Trophoblast cell (in vitro differentiated cells and primary cell): ENCODE data around the gene PLS1.

Experiments used
- DNase-seq, 2 donors: peaks; one replicate each; pipeline ENCODE4 v3.0.0-alpha.2; 2016
- H2AFZ ChIP-seq: 2 replicates; pipeline ENCODE4 v1.6.1; 2013; ENCODE audit warnings: low read length, moderate library complexity, mild to moderate bottlenecking; ENCODE audit not compliant: insufficient read depth, poor library complexity
- H2AK5ac ChIP-seq: 2 replicates; pipeline ENCODE4 v1.6.1; 2013; ENCODE audit warnings: mild to moderate bottlenecking, low read length
- H2BK120ac ChIP-seq: 2 replicates; pipeline ENCODE4 v1.6.1; 2013; ENCODE audit warnings: low read length, mild to moderate bottlenecking, moderate library complexity; ENCODE audit not compliant: insufficient read depth, poor library complexity
- H2BK12ac ChIP-seq: 2 replicates; pipeline ENCODE4 v1.6.1; 2013; ENCODE audit warnings: mild to moderate bottlenecking, low read length, moderate library complexity
- H2BK5ac ChIP-seq: 2 replicates; pipeline ENCODE4 v1.6.1; 2013; ENCODE audit warnings: low read length, low read depth, moderate library complexity, mild to moderate bottlenecking; ENCODE audit not compliant: poor library complexity
- H3K14ac ChIP-seq: 2 replicates; pipeline ENCODE4 v1.6.1; 2013; ENCODE audit warnings: mild to moderate bottlenecking, low read length
- H3K18ac ChIP-seq: 2 replicates; pipeline ENCODE4 v1.6.1; 2013; ENCODE audit warnings: mild to moderate bottlenecking, low read length
- H3K23ac ChIP-seq: 2 replicates; pipeline ENCODE4 v1.6.1; 2013; ENCODE audit warnings: low read length
- H3K27ac ChIP-seq: 2 replicates; pipeline ENCODE4 v1.5.1; 2013; ENCODE audit warnings: low read depth, mild to moderate bottlenecking, inconsistent platforms, low read length, moderate library complexity
- H3K27me3 ChIP-seq: 2 replicates; pipeline ENCODE4 v1.6.1; 2013; ENCODE audit warnings: inconsistent platforms, mild to moderate bottlenecking, low read length, moderate library complexity; ENCODE audit not compliant: insufficient read depth
- H3K36me3 ChIP-seq, 2 experiments: 1 replicate in 1 of 2; 2 replicates in 1 of 2; pipeline ENCODE4 v1.6.1; 2013; ENCODE audit warnings: low read length in 2 of 2, mild to moderate bottlenecking in 2 of 2, moderate library complexity in 1 of 2; ENCODE audit not compliant: insufficient read depth in 2 of 2, control insufficient read depth in 1 of 2
- H3K4ac ChIP-seq: 2 replicates; pipeline ENCODE4 v1.6.1; 2013; ENCODE audit warnings: low read depth, mild to moderate bottlenecking, low read length, moderate library complexity
- H3K4me1 ChIP-seq, 2 experiments: 1 replicate in 1 of 2; 2 replicates in 1 of 2; pipeline ENCODE4 v1.6.1; 2013; ENCODE audit warnings: low read length in 2 of 2, mild to moderate bottlenecking in 2 of 2, moderate library complexity in 1 of 2; ENCODE audit not compliant: insufficient read depth in 2 of 2, control insufficient read depth in 1 of 2
- H3K4me2 ChIP-seq: 2 replicates; pipeline ENCODE4 v1.6.1; 2013; ENCODE audit warnings: inconsistent platforms, mild to moderate bottlenecking, low read length, moderate library complexity
- H3K4me3 ChIP-seq: 2 replicates; pipeline ENCODE4 v1.5.1; 2013; ENCODE audit warnings: mild to moderate bottlenecking, low read depth, low read length, inconsistent platforms
- H3K79me1 ChIP-seq: one replicate; pipeline ENCODE4 v1.6.1; 2013; ENCODE audit warnings: low read length
- H3K79me2 ChIP-seq: 2 replicates; pipeline ENCODE4 v1.6.1; 2013; ENCODE audit warnings: low read length, mild to moderate bottlenecking; ENCODE audit not compliant: control insufficient read depth, insufficient read depth, poor library complexity
- H3K9ac ChIP-seq: 2 replicates; pipeline ENCODE4 v1.6.1; 2013; ENCODE audit warnings: mild to moderate bottlenecking, low read length
- H3K9me3 ChIP-seq: 2 replicates; pipeline ENCODE4 v1.6.1; 2013; ENCODE audit warnings: low read depth, mild to moderate bottlenecking, control low read depth, inconsistent platforms, low read length; ENCODE audit not compliant: insufficient read depth
- H4K12ac ChIP-seq: 2 replicates; pipeline ENCODE4 v1.6.1; 2013; ENCODE audit warnings: low read depth, mild to moderate bottlenecking, low read length, moderate library complexity
- H4K8ac ChIP-seq: 2 replicates; pipeline ENCODE4 v1.6.1; 2013; ENCODE audit warnings: low read depth, mild to moderate bottlenecking, low read length, moderate library complexity
- H4K91ac ChIP-seq: one replicate; pipeline ENCODE4 v1.6.1; 2013; ENCODE audit warnings: low read depth, mild to moderate bottlenecking, low read length, moderate library complexity
- WGBS: extraction: QIAGEN DNeasy Blood & Tissue Kit; methylation state at CpG from one replicate; pipeline ENCODE4 v1.1.7; 2013; ENCODE audit warnings: missing lambda C conversion rate; ENCODE audit not compliant: insufficient read length, insufficient coverage; ENCODE audit errors: extremely low coverage; 5-methylcytosine and 5-hydroxymethylcytosine counted together

PLS1 gene

DNA sequence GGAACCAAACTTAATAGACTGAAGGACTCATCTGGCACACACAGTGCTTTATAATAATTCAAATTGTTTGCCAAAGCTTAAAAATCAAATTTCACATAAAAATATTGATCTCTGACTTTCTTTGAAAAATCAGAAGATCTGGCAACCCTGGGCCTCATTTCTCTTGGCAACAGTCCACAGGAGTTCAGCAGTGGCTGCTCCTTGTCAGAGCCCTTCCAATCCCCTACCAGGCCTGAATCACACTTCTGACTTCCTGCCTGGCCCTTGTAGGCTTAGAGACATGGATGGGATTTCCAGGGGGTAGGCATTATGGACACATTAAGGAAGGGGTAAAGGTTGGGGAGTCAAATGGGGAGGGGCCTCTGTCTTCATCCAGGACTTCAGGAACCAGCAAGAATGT lies 55.5 kb downstream of the PLS1 start:
- Histone ChIP-seq H3K36me3 (no peaks in the 10 kb centered on the region), H3K14ac (no peak overlapping the region), H3K23ac (no peak overlapping the region), H3K4me2 (no peak overlapping the region), H4K8ac (no peak overlapping the region), H2BK12ac (no peak overlapping the region), H3K27ac (no peak overlapping the region), H3K9ac (no peak overlapping the region), H2BK120ac (no peak overlapping the region), H2AK5ac (no peak overlapping the region), H4K91ac (no peak overlapping the region), H3K79me2 (no peaks in the 10 kb centered on the region), H3K27me3 (no peaks in the 10 kb centered on the region), H3K9me3 (no peaks in the 10 kb centered on the region), H2AFZ (no peak overlapping the region), H3K4me3 (no peak overlapping the region), H3K4me1 (no peaks in the 10 kb centered on the region), H3K4ac (no peak overlapping the region), H2BK5ac (no peak overlapping the region), H4K12ac (no peak overlapping the region), H3K79me1 (no peaks in the 10 kb centered on the region), H3K18ac (no peak overlapping the region)
- DNase-seq = no peak

- no peak overlapping the region for H3K4ac ChIP-seq
- no peaks in the 10 kb centered on the region for H3K27me3 ChIP-seq
- no peak for DNase-seq
- no peak overlapping the region for H4K8ac ChIP-seq
- H3K4me2 ChIP-seq = no peak overlapping the region
- H3K79me2 ChIP-seq = no peaks in the 10 kb centered on the region
- no peak overlapping the region for H3K14ac ChIP-seq
- H3K9me3 ChIP-seq = no peaks in the 10 kb centered on the region
- no peak overlapping the region for H3K9ac ChIP-seq
- H3K4me1 ChIP-seq = no peaks in the 10 kb centered on the region
- no peak overlapping the region for H3K18ac ChIP-seq
- H4K12ac ChIP-seq = no peak overlapping the region
- no peak overlapping the region for H2AK5ac ChIP-seq
- H2AFZ ChIP-seq = no peak overlapping the region
- no peaks in the 10 kb centered on the region for H3K36me3 ChIP-seq
- H3K79me1 ChIP-seq = no peaks in the 10 kb centered on the region
- no peak overlapping the region for H3K4me3 ChIP-seq
- H3K27ac ChIP-seq = no peak overlapping the region
- no peak overlapping the region for H2BK120ac ChIP-seq
- no CpG with 5 or more reads among the region's 8 CpGs for WGBS
- H2BK12ac ChIP-seq = no peak overlapping the region
- H4K91ac ChIP-seq = no peak overlapping the region
- H2BK5ac ChIP-seq = no peak overlapping the region
- no peak overlapping the region for H3K23ac ChIP-seq
Measured at GRCh38 chr3:142652826-142653292, 56.7 kb downstream of the PLS1 start.

DNA sequence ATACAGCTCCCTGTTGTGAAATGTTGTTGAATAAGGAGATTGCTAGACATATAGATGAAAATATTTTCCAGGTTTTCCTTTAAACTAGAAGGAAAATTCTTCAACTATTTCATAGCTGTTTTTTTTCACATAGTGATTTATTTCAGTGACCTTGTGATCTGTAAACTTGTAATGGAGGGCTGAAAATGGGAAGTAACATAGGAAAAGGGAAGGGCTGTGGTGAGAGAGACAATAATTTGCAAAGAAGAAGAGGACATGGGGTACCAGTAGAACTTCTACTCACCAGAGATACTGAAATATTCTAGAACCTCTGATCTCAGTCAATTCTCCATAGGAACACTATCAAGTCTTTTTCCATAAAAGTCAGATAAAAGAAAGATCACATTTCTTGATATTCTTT lies 60.4 kb downstream of the PLS1 start:
- H3K4me2 ChIP-seq = no peak overlapping the region
- H3K14ac ChIP-seq = no peak overlapping the region
- H3K36me3 ChIP-seq = no peaks in the 10 kb centered on the region
- no peaks in the 10 kb centered on the region for H3K27me3 ChIP-seq
- no peaks in the 10 kb centered on the region for H3K4me1 ChIP-seq
- no peak overlapping the region for H3K23ac ChIP-seq
- no peak overlapping the region for H3K4me3 ChIP-seq
- H3K18ac ChIP-seq = no peak overlapping the region
- no peaks in the 10 kb centered on the region for H3K79me1 ChIP-seq
- H2AFZ ChIP-seq = no peak overlapping the region
- no peak overlapping the region for H2BK120ac ChIP-seq
- H4K91ac ChIP-seq = no peak overlapping the region
- no peak overlapping the region for H3K4ac ChIP-seq
- H2AK5ac ChIP-seq = no peak overlapping the region
- no peak overlapping the region for H2BK5ac ChIP-seq
- H4K8ac ChIP-seq = no peak overlapping the region
- no peak for DNase-seq
- no peak overlapping the region for H2BK12ac ChIP-seq
- H3K9me3 ChIP-seq = no peaks in the 10 kb centered on the region
- no peak overlapping the region for H3K9ac ChIP-seq
- no peaks in the 10 kb centered on the region for H3K79me2 ChIP-seq
- no peak overlapping the region for H3K27ac ChIP-seq
- no peak overlapping the region for H4K12ac ChIP-seq

DNA sequence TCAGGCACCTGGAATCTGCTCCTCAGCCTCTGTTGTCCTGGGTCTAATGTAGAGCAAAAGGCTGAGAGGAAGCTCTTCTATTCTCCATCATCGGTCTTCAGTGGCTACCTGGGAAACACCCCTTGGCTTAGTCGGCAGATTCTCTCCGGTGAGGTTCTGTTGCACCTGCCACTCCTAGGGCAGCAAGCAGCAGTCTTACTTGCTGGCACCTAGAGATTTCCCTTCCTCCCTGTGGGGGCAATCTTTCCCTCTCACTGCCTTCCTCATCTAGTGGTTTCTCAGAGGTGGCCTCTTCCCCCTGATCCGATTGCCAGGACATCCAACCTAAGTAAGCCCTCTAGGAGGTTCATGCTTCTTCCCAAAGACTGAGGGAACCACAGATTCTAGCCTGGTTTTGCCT lies 60.8 kb downstream of the PLS1 start:
- Histone ChIP-seq H3K23ac (no peak overlapping the region), H3K36me3 (no peaks in the 10 kb centered on the region), H4K12ac (no peak overlapping the region), H4K8ac (no peak overlapping the region), H3K14ac (no peak overlapping the region), H4K91ac (no peak overlapping the region), H2BK120ac (no peak overlapping the region), H2BK5ac (no peak overlapping the region), H3K27me3 (no peaks in the 10 kb centered on the region), H2AFZ (no peak overlapping the region), H3K79me1 (no peaks in the 10 kb centered on the region), H3K18ac (no peak overlapping the region), H3K4me1 (no peaks in the 10 kb centered on the region), H3K9me3 (no peaks in the 10 kb centered on the region), H3K79me2 (no peaks in the 10 kb centered on the region), H2BK12ac (no peak overlapping the region), H2AK5ac (no peak overlapping the region), H3K4me3 (no peak overlapping the region), H3K27ac (no peak overlapping the region), H3K4ac (no peak overlapping the region), H3K4me2 (no peak overlapping the region), H3K9ac (no peak overlapping the region)
- WGBS = no CpG with 5 or more reads among the region's 4 CpGs
- no peak for DNase-seq

GRCh38 chr3:142660383-142660782 lies 64.2 kb downstream of the PLS1 start:
- no peak overlapping the region for H2BK12ac ChIP-seq
- H3K18ac ChIP-seq = no peak overlapping the region
- no peak overlapping the region for H2BK120ac ChIP-seq
- H3K23ac ChIP-seq = no peak overlapping the region
- H2AK5ac ChIP-seq = no peak overlapping the region
- H2BK5ac ChIP-seq = no peak overlapping the region
- no peaks in the 10 kb centered on the region for H3K27me3 ChIP-seq
- H3K9ac ChIP-seq = no peak overlapping the region
- WGBS = no CpG with 5 or more reads among the region's 6 CpGs
- no peak overlapping the region for H3K27ac ChIP-seq
- H2AFZ ChIP-seq = no peak overlapping the region
- no peak overlapping the region for H4K8ac ChIP-seq
- no peaks in the 10 kb centered on the region for H3K4me1 ChIP-seq
- no peaks in the 10 kb centered on the region for H3K79me2 ChIP-seq
- no peak overlapping the region for H3K4me3 ChIP-seq
- no peaks in the 10 kb centered on the region for H3K36me3 ChIP-seq
- H3K4ac ChIP-seq = no peak overlapping the region
- no peaks in the 10 kb centered on the region for H3K9me3 ChIP-seq
- H3K4me2 ChIP-seq = no peak overlapping the region
- H4K91ac ChIP-seq = no peak overlapping the region
- no peak overlapping the region for H4K12ac ChIP-seq
- no peak for DNase-seq
- H3K14ac ChIP-seq = no peak overlapping the region
- H3K79me1 ChIP-seq = no peaks in the 10 kb centered on the region
